Cardiac fibroblast (primary cell): Measurements from ENCODE around the gene SLCO3A1.
"Not testable (repeated sequence)": the region's sequence is repeated elsewhere in the genome, so short reads cannot be mapped to it uniquely, and the experiment has no call there.

Source experiments
- DNase-seq, 2 donors: peaks; one replicate each; pipeline versions ENCODE4 v3.0.0 to v3.0.0-alpha.2; 2010; ENCODE audit warnings: low read depth in 2 of 2
- H3K4me3 ChIP-seq, 2 donors: replicated peaks in 1 of 2; 1 replicate in 1 of 2; 2 replicates in 1 of 2; pipeline ENCODE4 v1.5.1; 2011; ENCODE audit warnings: low read depth in 2 of 2, low read length in 2 of 2, mild to moderate bottlenecking in 2 of 2, moderate library complexity in 1 of 2
- TF ChIP-seq, protein P1 (sequence below): IDR thresholded peaks from one replicate; pipeline ENCODE4 v1.5.1; 2011; ENCODE audit warnings: low read depth, mild to moderate bottlenecking, low read length, inconsistent platforms

Gene SLCO3A1

DNA sequence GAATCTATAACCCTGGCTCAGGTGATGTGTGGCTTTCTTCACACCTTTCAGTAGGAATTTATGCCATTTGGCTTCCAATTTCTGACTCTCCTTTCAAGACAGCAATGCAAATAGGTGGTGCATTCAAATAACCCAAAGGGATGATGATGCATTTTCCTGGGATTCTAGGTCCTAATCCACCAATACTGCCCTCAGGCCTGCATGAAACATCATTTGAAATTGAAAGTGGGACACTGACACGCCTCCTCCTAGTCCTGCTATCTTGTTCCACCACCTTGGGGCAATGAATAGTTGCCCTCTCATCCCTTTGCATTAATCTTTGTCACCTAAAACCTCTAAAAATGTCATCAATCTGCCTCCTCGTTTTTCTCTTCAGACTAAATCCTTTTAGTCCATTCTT lies 341.7 kb downstream of the SLCO3A1 start:
- TF ChIP-seq, protein P1, sequence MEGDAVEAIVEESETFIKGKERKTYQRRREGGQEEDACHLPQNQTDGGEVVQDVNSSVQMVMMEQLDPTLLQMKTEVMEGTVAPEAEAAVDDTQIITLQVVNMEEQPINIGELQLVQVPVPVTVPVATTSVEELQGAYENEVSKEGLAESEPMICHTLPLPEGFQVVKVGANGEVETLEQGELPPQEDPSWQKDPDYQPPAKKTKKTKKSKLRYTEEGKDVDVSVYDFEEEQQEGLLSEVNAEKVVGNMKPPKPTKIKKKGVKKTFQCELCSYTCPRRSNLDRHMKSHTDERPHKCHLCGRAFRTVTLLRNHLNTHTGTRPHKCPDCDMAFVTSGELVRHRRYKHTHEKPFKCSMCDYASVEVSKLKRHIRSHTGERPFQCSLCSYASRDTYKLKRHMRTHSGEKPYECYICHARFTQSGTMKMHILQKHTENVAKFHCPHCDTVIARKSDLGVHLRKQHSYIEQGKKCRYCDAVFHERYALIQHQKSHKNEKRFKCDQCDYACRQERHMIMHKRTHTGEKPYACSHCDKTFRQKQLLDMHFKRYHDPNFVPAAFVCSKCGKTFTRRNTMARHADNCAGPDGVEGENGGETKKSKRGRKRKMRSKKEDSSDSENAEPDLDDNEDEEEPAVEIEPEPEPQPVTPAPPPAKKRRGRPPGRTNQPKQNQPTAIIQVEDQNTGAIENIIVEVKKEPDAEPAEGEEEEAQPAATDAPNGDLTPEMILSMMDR = no peak
- no peak overlapping the region for H3K4me3 ChIP-seq
- no peak for DNase-seq

DNA sequence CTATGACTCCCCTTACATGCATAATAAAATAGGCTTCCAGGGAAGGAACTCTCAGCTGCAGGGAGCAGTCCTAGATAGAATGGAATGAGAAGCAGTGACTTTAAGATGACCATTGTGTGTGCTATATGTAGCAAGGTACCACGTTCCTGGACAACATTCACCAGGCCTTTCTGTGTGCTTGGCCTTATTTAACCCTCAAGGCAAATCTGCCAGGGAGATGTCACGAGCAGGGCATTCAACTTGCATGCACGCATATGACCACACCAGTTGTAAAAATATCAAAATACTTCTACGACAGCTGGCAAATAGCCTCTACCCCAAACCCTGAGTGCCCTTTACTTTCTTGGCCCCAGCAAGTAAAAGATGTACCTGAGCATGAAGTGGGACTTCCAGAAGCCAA lies 342.8 kb downstream of the SLCO3A1 start:
- TF ChIP-seq, protein P1 = no peak
- no peak for DNase-seq
- H3K4me3 ChIP-seq = no peak overlapping the region

DNA sequence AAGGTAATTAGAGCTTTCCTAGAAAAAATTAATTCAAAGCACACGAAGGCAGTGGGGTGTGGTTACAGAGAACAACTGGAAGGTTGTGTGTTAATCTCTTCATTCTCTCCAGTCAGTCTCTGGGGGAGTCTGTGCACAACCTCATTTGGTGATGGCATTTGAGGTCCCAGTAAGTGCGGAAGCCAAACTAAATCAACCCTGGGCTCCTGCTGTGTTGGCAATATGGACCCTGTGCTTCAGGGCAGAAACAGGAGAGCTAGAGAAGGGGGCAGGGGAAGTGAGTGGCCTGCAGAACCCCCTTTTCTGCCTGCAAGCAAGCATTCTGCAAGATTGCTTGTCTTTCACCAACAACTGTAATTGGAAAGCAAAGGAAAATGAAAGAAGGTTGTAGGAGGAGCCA lies 344.2 kb downstream of the SLCO3A1 start:
- no peak for DNase-seq
- TF ChIP-seq, protein P1 = no peak
- H3K4me3 ChIP-seq = no peak overlapping the region

DNA sequence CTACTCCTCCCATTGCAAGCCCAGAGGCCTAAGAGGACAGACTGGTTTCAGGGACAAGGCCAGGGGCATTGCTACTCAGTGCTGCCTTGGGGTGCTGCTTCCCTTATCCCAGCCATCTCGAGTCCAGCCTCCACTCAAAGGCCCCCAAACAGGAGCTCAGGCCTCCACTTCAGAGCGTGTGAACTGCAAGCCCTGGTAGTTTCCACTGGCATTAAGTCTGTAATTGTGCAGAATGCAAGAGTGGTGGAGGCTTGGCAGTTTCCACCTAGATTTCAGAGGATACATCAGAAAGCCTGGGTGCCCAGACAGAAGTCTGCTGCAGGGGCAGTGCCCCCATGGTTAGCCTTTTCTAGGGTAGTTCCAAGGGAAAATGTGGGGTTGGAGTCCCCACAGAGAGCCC lies 347.4 kb downstream of the SLCO3A1 start:
- TF ChIP-seq, protein P1 = no peak
- H3K4me3 ChIP-seq = no peak overlapping the region
- DNase-seq = no peak

DNA sequence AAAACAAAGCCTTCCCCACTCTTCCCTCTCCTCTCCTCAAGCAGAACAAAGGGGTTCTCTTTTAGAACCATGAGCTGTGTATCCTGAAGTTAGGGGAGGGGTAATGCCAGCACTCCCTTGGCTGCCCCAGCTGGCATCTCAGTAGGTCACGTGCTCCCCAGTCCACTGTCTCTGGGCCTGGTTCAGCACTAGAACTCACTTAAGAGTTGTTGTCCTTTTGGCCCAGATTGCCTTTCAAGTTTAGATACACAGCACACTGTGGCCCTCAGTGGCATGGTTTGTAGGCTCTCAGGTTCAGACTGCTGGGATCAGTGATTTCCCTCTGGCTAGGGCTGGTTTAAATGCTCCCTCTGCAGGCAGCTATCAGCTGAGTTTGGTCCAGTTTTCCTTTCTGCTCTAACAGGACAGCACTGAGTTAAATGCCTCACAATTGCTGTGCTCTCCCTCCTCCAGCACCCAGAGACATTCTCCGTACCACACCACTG lies 351.8 kb downstream of the SLCO3A1 start:
- TF ChIP-seq, protein P1 = no peak
- no peak for DNase-seq
- H3K4me3 ChIP-seq = no peak overlapping the region

DNA sequence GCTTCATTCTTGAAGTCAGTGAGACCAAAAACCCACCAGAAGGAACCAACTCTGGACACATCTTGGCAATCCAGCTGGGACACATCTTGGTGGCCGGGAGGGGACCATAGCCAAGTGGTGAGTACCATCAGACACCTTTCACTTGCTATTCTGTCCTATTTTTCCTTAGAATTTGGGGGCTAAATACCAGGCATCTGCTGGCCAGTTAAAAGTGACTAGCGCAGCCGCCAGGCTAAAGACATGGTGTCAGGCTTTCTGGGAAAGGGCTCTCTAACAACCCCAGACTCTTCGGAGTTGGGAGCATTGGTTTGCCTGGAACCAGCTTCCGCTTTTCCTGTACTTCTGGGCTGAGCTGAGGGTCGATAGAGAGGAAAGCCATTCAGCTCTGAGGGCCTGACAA lies 354.1 kb downstream of the SLCO3A1 start:
- H3K4me3 ChIP-seq, DNase-seq: not testable (repeated sequence)
